ENCODE data around the gene OST4.

OST4 gene

DNA sequence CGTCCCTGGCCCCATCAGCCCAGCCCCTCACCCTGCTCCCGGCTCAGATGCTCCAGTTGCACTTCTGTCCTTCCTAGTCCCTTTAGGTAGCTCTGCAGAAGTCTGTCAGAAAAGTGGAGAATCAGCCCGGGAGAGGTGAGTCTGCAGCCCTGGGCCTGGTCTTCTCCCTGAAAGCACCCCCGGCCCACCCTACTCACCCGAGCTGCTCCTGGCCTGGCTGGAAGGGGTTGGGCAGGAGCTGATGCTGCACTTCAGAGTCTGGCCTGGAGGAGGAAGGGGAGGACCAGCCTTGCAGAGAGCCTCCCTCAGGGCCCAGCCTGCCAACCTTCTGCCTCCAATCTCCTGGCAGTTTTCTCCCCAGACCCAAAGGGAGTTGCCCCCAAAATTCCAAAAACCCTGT lies 30.9 kb upstream of the OST4 start:
- no peak overlapping the region for H3K4me3 ChIP-seq (ENCODE audit: extremely low read depth, insufficient read depth, low read length, poor library complexity, severe bottlenecking)
- H3K9me3 ChIP-seq (ENCODE audit: control insufficient read depth, low read length) = no peaks in the 10 kb centered on the region
- 80 to 87% methylated on average over 1 to 3 of the region's 5 CpGs for whole genome bisulfite sequencing, 2 experiments (ENCODE audit: insufficient coverage in 2 of 2)
- H3K36me3 ChIP-seq (ENCODE audit: control insufficient read depth, insufficient read depth, low read length) = no peaks in the 10 kb centered on the region
- no peaks in the 10 kb centered on the region for H3K4me1 ChIP-seq (ENCODE audit: control insufficient read depth, insufficient read depth, low read length, poor library complexity, severe bottlenecking)
- H3K27ac ChIP-seq (ENCODE audit: low read depth, low read length, severe bottlenecking) = no peak overlapping the region

DNA sequence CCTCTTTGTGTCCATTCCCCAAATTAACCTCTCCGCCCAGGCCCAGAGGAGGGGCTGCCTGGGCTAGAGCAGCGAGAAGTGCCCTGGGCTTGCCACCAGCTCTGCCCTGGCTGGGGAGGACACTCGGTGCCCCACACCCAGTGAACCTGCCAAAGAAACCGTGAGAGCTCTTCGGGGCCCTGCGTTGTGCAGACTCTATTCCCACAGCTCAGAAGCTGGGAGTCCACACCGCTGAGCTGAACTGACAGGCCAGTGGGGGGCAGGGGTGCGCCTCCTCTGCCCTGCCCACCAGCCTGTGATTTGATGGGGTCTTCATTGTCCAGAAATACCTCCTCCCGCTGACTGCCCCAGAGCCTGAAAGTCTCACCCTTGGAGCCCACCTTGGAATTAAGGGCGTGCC lies 28.6 kb upstream of the OST4 start:
- 86 to 93% methylated on average over 8 to 10 of the region's 10 CpGs for WGBS, 2 experiments (ENCODE audit: insufficient coverage in 2 of 2)
- no peaks in the 10 kb centered on the region for H3K9me3 ChIP-seq (ENCODE audit: control insufficient read depth, low read length)
- no peak overlapping the region for H3K27ac ChIP-seq (ENCODE audit: low read depth, low read length, severe bottlenecking)
- H3K4me1 ChIP-seq (ENCODE audit: control insufficient read depth, insufficient read depth, low read length, poor library complexity, severe bottlenecking) = no peaks in the 10 kb centered on the region
- no peaks in the 10 kb centered on the region for H3K36me3 ChIP-seq (ENCODE audit: control insufficient read depth, insufficient read depth, low read length)
- no peak overlapping the region for H3K4me3 ChIP-seq (ENCODE audit: extremely low read depth, insufficient read depth, low read length, poor library complexity, severe bottlenecking)

DNA sequence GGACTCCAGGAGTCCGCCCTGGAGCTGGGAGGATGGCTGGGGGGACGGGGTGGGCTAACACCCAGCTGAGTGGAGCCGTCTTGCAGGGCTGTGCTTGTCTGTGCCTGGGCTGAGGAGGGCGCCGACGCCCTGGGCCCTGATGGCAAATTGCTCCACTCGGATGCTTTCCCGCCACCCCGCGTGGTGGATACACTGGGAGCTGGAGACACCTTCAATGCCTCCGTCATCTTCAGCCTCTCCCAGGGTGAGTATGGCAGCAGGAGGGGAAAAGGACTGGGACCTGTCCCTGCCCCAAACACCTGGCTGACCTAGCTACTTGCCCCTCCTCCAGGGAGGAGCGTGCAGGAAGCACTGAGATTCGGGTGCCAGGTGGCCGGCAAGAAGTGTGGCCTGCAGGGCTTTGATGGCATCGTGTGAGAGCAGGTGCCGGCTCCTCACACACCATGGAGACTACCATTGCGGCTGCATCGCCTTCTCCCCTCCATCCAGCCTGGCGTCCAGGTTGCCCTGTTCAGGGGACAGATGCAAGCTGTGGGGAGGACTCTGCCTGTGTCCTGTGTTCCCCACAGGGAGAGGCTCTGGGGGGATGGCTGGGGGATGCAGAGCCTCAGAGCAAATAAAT lies 28.0 kb upstream of the OST4 start:
- WGBS, 2 experiments (ENCODE audit: insufficient coverage in 2 of 2) = 91 to 95% methylated on average over 14 to 16 of the region's 19 CpGs
- Histone ChIP-seq H3K36me3 (ENCODE audit: control insufficient read depth, insufficient read depth, low read length) (no peaks in the 10 kb centered on the region), H3K4me1 (ENCODE audit: control insufficient read depth, insufficient read depth, low read length, poor library complexity, severe bottlenecking) (no peaks in the 10 kb centered on the region), H3K4me3 (ENCODE audit: extremely low read depth, insufficient read depth, low read length, poor library complexity, severe bottlenecking) (no peak overlapping the region), H3K27ac (ENCODE audit: low read depth, low read length, severe bottlenecking) (no peak overlapping the region), H3K9me3 (ENCODE audit: control insufficient read depth, low read length) (no peaks in the 10 kb centered on the region)

DNA sequence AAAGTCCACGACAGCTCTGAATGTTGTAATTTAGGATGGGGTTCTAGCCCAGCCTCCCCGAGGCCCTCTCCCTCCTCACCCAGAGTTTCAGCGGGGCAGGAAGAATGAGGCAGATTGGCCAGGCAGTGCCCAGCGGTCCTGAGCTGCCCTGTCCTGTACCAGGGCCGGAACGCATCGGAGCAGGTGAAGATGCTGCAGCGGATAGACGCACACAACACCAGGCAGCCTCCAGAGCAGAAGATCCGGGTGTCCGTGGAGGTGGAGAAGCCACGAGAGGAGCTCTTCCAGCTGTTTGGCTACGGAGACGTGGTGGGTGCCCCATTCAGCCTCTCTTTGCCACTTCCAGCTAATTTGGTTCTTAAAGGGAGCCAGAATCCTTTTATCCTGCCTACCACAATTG lies 25.9 kb upstream of the OST4 start:
- Histone ChIP-seq H3K36me3 (ENCODE audit: control insufficient read depth, insufficient read depth, low read length) (no peaks in the 10 kb centered on the region), H3K4me3 (ENCODE audit: extremely low read depth, insufficient read depth, low read length, poor library complexity, severe bottlenecking) (no peak overlapping the region), H3K9me3 (ENCODE audit: control insufficient read depth, low read length) (no peaks in the 10 kb centered on the region), H3K27ac (ENCODE audit: low read depth, low read length, severe bottlenecking) (no peak overlapping the region), H3K4me1 (ENCODE audit: control insufficient read depth, insufficient read depth, low read length, poor library complexity, severe bottlenecking) (peaks cover 8% of the 10 kb centered on the region)
- WGBS, 2 experiments (ENCODE audit: insufficient coverage in 2 of 2) = 86 to 94% methylated on average over 10 of the region's 14 CpGs

DNA sequence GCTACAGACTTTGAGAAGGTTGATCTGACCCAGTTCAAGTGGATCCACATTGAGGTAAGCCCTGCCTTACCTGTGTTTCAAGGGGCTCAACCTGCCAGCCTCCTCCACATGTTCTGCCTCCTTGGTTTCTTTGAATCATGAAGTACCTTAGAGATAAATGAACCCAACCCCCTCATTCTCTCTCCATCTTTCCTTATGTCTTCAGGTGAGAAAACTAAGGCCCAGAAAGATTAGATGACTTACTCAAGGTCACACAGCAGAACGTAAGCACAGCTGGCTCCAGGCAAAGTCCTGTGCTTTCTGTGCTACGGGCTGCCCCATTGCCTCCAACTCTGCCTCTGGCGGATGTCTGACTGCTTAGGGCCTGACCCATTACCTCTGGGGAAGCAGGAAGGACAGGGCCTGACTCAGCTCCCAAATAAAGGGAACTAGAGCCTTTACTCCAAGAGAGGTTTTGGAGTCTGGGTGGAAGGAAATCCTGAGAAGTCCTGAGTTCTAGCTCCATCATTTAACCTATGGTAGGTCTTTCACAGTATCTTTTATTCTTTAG lies 25.4 kb upstream of the OST4 start:
- 86 to 100% methylated on average over 2 to 3 of the region's 3 CpGs for WGBS, 2 experiments (ENCODE audit: insufficient coverage in 2 of 2)
- no peaks in the 10 kb centered on the region for H3K36me3 ChIP-seq (ENCODE audit: control insufficient read depth, insufficient read depth, low read length)

DNA sequence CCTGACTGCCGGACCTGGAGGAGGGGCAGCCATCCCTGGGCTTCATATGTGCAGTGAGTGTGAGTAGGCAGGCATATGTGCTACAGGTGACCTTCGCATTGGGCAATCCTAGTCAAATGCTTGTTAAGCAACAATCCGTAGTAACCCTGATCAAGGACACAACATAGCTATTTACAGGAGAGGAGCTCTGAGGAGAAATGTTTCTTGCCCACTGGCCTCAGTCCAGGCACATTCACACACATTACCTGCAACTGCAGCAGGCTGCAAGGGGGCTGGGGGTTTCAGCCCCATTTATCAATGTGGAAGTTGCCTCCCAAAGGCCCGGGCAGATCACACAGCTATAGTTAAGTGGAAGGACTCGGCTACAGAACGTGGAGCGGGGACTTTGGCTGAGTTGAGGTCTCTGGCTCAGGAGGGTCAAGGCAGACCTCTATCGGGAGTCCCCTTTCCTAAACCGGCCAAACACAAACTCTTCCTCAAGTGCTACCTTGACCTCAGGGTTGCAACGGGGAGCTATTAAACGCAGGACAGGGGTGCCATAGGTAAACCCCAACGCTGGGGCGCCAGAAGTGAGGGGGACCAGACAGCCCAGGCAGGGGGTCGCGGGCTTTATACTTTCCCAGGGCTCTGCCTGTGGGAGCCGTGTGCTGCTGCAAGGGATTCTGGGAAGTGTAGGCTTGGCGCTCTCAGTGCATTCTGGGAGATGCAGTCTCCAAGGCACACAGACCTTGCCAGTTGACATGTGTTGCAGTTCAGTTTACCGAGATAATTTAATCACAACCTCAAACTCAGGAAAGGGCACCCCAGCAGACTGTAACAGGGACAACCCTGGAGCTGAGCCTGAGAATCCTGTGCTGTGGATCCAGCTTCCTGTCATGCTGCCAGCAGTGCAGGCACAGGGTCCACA lies 24.5 kb upstream of the OST4 start:
- no peaks in the 10 kb centered on the region for H3K9me3 ChIP-seq (ENCODE audit: control insufficient read depth, low read length)
- H3K36me3 ChIP-seq (ENCODE audit: control insufficient read depth, insufficient read depth, low read length) = no peaks in the 10 kb centered on the region
- H3K4me3 ChIP-seq (ENCODE audit: extremely low read depth, insufficient read depth, low read length, poor library complexity, severe bottlenecking) = no peak overlapping the region
- peaks cover 9% of the 10 kb centered on the region for H3K4me1 ChIP-seq (ENCODE audit: control insufficient read depth, insufficient read depth, low read length, poor library complexity, severe bottlenecking)
- WGBS, 2 experiments (ENCODE audit: insufficient coverage in 2 of 2) = 37 to 39% methylated on average over 14 to 16 of the region's 18 CpGs
- H3K27ac ChIP-seq (ENCODE audit: low read depth, low read length, severe bottlenecking) = no peak overlapping the region

More for the DNA sequence above, 25.4 kb upstream of the OST4 start:
- H3K4me1 ChIP-seq (ENCODE audit: control insufficient read depth, insufficient read depth, low read length, poor library complexity, severe bottlenecking) = peaks cover 9% of the 10 kb centered on the region
- H3K9me3 ChIP-seq (ENCODE audit: control insufficient read depth, low read length) = no peaks in the 10 kb centered on the region
- H3K27ac ChIP-seq (ENCODE audit: low read depth, low read length, severe bottlenecking) = no peak overlapping the region
- no peak overlapping the region for H3K4me3 ChIP-seq (ENCODE audit: extremely low read depth, insufficient read depth, low read length, poor library complexity, severe bottlenecking)

DNA sequence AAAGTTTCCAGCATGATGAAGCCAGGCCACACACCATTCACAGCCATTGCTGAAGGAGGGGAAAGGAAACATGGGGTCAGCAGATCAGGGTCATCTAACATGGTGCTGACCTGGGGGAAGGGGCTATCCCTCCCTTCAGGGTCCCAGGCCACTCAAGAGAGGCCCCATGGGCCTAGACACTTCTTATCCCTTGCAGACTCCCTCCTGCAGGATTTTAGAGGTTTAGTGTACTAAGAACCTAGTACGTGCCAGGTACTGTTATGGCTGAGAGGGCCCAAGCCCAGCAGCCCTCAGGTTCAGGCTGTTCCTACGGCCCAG lies 23.9 kb upstream of the OST4 start:
- Histone ChIP-seq H3K36me3 (ENCODE audit: control insufficient read depth, insufficient read depth, low read length) (no peaks in the 10 kb centered on the region), H3K4me1 (ENCODE audit: control insufficient read depth, insufficient read depth, low read length, poor library complexity, severe bottlenecking) (peaks cover 9% of the 10 kb centered on the region), H3K4me3 (ENCODE audit: extremely low read depth, insufficient read depth, low read length, poor library complexity, severe bottlenecking) (no peak overlapping the region), H3K9me3 (ENCODE audit: control insufficient read depth, low read length) (no peaks in the 10 kb centered on the region), H3K27ac (ENCODE audit: low read depth, low read length, severe bottlenecking) (no peak overlapping the region)
- 90 to 100% methylated on average over 2 of the region's 2 CpGs for WGBS, 2 experiments (ENCODE audit: insufficient coverage in 2 of 2)

DNA sequence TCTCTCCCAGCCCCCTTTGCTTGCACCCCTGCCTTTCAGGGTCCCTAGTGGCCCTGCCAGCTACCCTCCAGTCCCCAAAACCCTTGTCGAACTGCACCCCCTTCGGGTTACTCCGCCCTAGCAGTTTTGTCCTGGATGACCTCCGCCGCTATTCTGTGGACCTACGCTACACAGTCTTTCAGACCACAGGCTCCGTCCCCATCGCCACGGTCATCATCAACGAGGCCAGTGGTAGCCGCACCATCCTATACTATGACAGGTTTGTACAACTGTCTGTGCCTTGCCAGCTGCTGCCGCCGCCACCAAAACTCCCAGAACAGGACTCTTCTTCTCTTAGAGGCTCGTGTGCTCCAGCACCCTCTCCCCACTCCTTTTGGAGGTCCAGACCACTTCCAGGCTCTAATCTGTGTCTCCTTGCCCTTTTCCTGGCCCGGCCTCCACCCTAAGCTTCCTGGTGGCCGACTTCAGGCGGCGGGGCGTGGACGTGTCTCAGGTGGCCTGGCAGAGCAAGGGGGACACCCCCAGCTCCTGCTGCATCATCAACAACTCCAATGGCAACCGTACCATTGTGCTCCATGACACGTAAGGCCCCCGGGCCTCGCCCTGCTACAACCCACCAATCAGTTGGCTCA lies 23.0 kb upstream of the OST4 start:
- Histone ChIP-seq H3K36me3 (ENCODE audit: control insufficient read depth, insufficient read depth, low read length) (no peaks in the 10 kb centered on the region), H3K27ac (ENCODE audit: low read depth, low read length, severe bottlenecking) (no peak overlapping the region), H3K4me1 (ENCODE audit: control insufficient read depth, insufficient read depth, low read length, poor library complexity, severe bottlenecking) (peaks cover 9% of the 10 kb centered on the region), H3K9me3 (ENCODE audit: control insufficient read depth, low read length) (no peaks in the 10 kb centered on the region), H3K4me3 (ENCODE audit: extremely low read depth, insufficient read depth, low read length, poor library complexity, severe bottlenecking) (no peak overlapping the region)
- WGBS, 2 experiments (ENCODE audit: insufficient coverage in 2 of 2) = 92 to 93% methylated on average over 22 to 24 of the region's 24 CpGs

DNA sequence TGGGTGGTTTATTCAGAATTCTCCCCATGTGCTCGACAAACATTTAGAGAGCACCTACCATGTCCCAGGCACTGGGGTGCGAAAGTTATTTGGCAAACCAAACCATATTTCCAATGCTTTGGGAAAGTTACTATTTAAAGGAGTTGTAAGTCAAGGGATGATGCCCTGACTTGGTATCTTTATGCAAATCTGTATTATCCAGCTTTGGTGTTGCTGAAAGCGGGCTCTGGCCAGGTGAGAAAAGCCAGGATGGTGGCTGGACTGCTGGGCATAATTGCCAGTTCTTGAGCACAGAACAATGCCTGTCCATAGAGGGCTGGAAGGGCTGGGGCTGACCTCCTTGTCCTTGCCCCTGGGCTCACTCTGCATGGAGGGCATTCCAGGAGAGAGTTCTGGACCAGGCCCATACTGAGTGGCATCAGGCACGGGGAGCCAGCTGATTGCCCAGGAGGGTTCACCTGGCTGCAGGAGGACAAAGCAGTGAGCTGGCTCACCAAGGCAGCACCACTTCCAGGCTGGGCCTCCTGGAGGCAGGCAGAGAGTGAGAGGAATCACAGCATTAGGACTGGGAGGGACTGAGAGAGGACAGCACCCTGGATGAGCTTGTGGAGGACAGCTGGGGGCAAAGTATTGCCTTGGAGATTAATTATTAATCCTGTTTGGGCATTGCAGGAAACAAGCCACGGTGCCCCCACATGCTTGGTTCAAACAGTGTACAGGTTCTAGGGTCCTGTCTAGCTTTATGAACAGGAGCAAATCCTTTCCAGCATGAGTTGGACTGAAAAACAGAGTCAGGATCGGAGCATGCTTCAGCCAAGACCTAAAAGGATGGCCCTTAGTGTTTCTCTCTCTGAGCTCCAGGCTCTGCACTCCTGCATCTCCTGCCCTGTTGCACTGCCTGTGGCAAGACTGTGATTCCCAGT lies 22.2 kb upstream of the OST4 start:
- peaks cover 9% of the 10 kb centered on the region for H3K4me1 ChIP-seq (ENCODE audit: control insufficient read depth, insufficient read depth, low read length, poor library complexity, severe bottlenecking)
- no peaks in the 10 kb centered on the region for H3K9me3 ChIP-seq (ENCODE audit: control insufficient read depth, low read length)
- H3K27ac ChIP-seq (ENCODE audit: low read depth, low read length, severe bottlenecking) = no peak overlapping the region
- H3K4me3 ChIP-seq (ENCODE audit: extremely low read depth, insufficient read depth, low read length, poor library complexity, severe bottlenecking) = no peak overlapping the region
- H3K36me3 ChIP-seq (ENCODE audit: control insufficient read depth, insufficient read depth, low read length) = no peaks in the 10 kb centered on the region
- WGBS, 2 experiments (ENCODE audit: insufficient coverage in 2 of 2) = 89 to 94% methylated on average over 5 of the region's 6 CpGs

All from mesodermal cell (in vitro differentiated cells).